ENCODE measurements around the gene IVD.

The IVD gene

GRCh38 chr15:40358471-40359353 lies 46.9 kb upstream of the IVD start:
- no peak; the same call in 1 of the 2 replicates for TF ChIP-seq EP300 (IDR thresholded peaks at IDR 0.05; ENCODE audit: borderline replicate concordance)
- TF ChIP-seq CEBPB (IDR thresholded peaks at IDR 0.05): 0 out of 2 replicates have a peak, but pooled peaks have one; percentile 6
- TF ChIP-seq TAF1 (IDR thresholded peaks at IDR 0.05; ENCODE audit: low read depth): no peak

GRCh38 chr15:40360015-40360414 lies 45.6 kb upstream of the IVD start:
- TF ChIP-seq NFIC (IDR thresholded peaks at IDR 0.05) (no peak), RAD21 (IDR thresholded peaks at IDR 0.05; ENCODE audit: low read depth) (no peak), CEBPB (IDR thresholded peaks at IDR 0.05) (no peak), CREB1 (IDR thresholded peaks at IDR 0.05; ENCODE audit: low read depth) (no peak), USF1 (IDR thresholded peaks at IDR 0.05) (no peak), MAX (IDR thresholded peaks at IDR 0.05) (no peak), TAF1 (IDR thresholded peaks at IDR 0.05; ENCODE audit: low read depth) (no peak), EP300 (IDR thresholded peaks at IDR 0.05; ENCODE audit: borderline replicate concordance) (no peak), FOXM1 (IDR thresholded peaks at IDR 0.05; ENCODE audit: borderline replicate concordance, low read depth) (no peak), EGR1 (IDR thresholded peaks at IDR 0.05) (no peak)

- TF ChIP-seq EGR1 (IDR thresholded peaks at IDR 0.05) (no peak), ZBTB7A (IDR thresholded peaks at IDR 0.05; ENCODE audit: low read depth) (no peak), RAD21 (IDR thresholded peaks at IDR 0.05; ENCODE audit: low read depth) (no peak), TCF12 (IDR thresholded peaks at IDR 0.05; ENCODE audit: low read depth) (no peak), EP300 (IDR thresholded peaks at IDR 0.05; ENCODE audit: borderline replicate concordance) (no peak), FOXM1 (IDR thresholded peaks at IDR 0.05; ENCODE audit: borderline replicate concordance, low read depth) (no peak), TEAD4 (IDR thresholded peaks at IDR 0.05) (no peak), USF1 (IDR thresholded peaks at IDR 0.05) (no peak), NFIC (IDR thresholded peaks at IDR 0.05) (no peak), TAF1 (IDR thresholded peaks at IDR 0.05; ENCODE audit: low read depth) (no peak), CREB1 (IDR thresholded peaks at IDR 0.05; ENCODE audit: low read depth) (no peak), YY1 (IDR thresholded peaks at IDR 0.05; ENCODE audit: low read depth) (no peak), CEBPB (IDR thresholded peaks at IDR 0.05) (no peak), MAX (IDR thresholded peaks at IDR 0.05) (no peak), REST (IDR thresholded peaks at IDR 0.05; ENCODE audit: low read depth) (no peak)
Measured at GRCh38 chr15:40361640-40362039, 44.0 kb upstream of the IVD start.

GRCh38 chr15:40363611-40364010 lies 42.0 kb upstream of the IVD start:
- TF ChIP-seq MAX (IDR thresholded peaks at IDR 0.05): no peak
- no peak for TF ChIP-seq CREB1 (IDR thresholded peaks at IDR 0.05; ENCODE audit: low read depth)
- no peak for TF ChIP-seq TEAD4 (IDR thresholded peaks at IDR 0.05)
- no peak for TF ChIP-seq EGR1 (IDR thresholded peaks at IDR 0.05)
- no peak for TF ChIP-seq TCF12 (IDR thresholded peaks at IDR 0.05; ENCODE audit: low read depth)
- no peak for TF ChIP-seq NFIC (IDR thresholded peaks at IDR 0.05)
- no peak for TF ChIP-seq EP300 (IDR thresholded peaks at IDR 0.05; ENCODE audit: borderline replicate concordance)
- no peak for TF ChIP-seq CEBPB (IDR thresholded peaks at IDR 0.05)
- TF ChIP-seq YY1 (IDR thresholded peaks at IDR 0.05; ENCODE audit: low read depth): no peak
- TF ChIP-seq RAD21 (IDR thresholded peaks at IDR 0.05; ENCODE audit: low read depth): no peak
- no peak for TF ChIP-seq FOXM1 (IDR thresholded peaks at IDR 0.05; ENCODE audit: borderline replicate concordance, low read depth)
- TF ChIP-seq USF1 (IDR thresholded peaks at IDR 0.05): no peak
- no peak for TF ChIP-seq TAF1 (IDR thresholded peaks at IDR 0.05; ENCODE audit: low read depth)
- no peak for TF ChIP-seq REST (IDR thresholded peaks at IDR 0.05; ENCODE audit: low read depth)
- no peak for TF ChIP-seq ZBTB7A (IDR thresholded peaks at IDR 0.05; ENCODE audit: low read depth)

GRCh38 chr15:40364251-40364650 lies 41.3 kb upstream of the IVD start:
- no peak for TF ChIP-seq EGR1 (IDR thresholded peaks at IDR 0.05)
- TF ChIP-seq NFIC (IDR thresholded peaks at IDR 0.05): no peak
- no peak for TF ChIP-seq TEAD4 (IDR thresholded peaks at IDR 0.05)
- no peak for TF ChIP-seq MAX (IDR thresholded peaks at IDR 0.05)
- no peak for TF ChIP-seq TCF12 (IDR thresholded peaks at IDR 0.05; ENCODE audit: low read depth)
- no peak for TF ChIP-seq REST (IDR thresholded peaks at IDR 0.05; ENCODE audit: low read depth)
- TF ChIP-seq ZBTB7A (IDR thresholded peaks at IDR 0.05; ENCODE audit: low read depth): no peak
- no peak for TF ChIP-seq YY1 (IDR thresholded peaks at IDR 0.05; ENCODE audit: low read depth)
- TF ChIP-seq USF1 (IDR thresholded peaks at IDR 0.05): no peak

Measured in Ishikawa (cell line).